K562 (cell line): ENCODE results near the gene MAP2K4. TPM values are rescaled to one million over a fixed set of nuclear protein-coding genes. Genes with fewer than 3 reads are reported as not detected.

Experiments
- ATAC-seq: fragments of 200-7000 bp; cut with Tn5 transposase; 3 replicates; pipeline ENCODE4 v1.9.1; 2020; ENCODE audit warnings: moderate library complexity
- BruUV-seq: library from RNA; stranded (reverse); fragments of 400-500 nt; replicated peaks from 2 replicates; lab custom pipeline; 2021; lab: Mats Ljungman, UMichigan
- CTCF ChIA-PET: fragments of 300-600 bp; formaldehyde crosslinking; extraction: SDS; loops from one replicate; lab custom pipeline; 2021; ENCODE audit warnings: low intra/inter-chr PET ratio; lab: Yijun Ruan, JAX
- POLR2A ChIA-PET: fragments of 300-600, 350-650 bp; sonication (Branson Sonifier 250); formaldehyde crosslinking; extraction: SDS; loops from one replicate; lab custom pipeline; 2021; ENCODE audit warnings: antibody characterized with exemption, inconsistent platforms; lab: Yijun Ruan, JAX
- DNase-seq, 4 experiments: peaks; one replicate each; pipeline versions ENCODE4 v3.0.0 to v3.0.0-alpha.2; 2011 to 2018; ENCODE audit warnings: low spot score in 3 of 4, mixed read lengths in 3 of 4; ENCODE audit errors: extremely low read depth in 1 of 4
- FAIRE-seq: peaks from 2 replicates; lab custom pipeline; 2011; peaks lifted over from hg19 to GRCh38; lab: Jason Lieb, UNC
- H2AFZ ChIP-seq: 2 replicates; pipeline ENCODE4 v1.6.0; 2011; ENCODE audit warnings: low read depth, low read length, control low read depth, inconsistent platforms
- H3K27ac ChIP-seq: fragments of 200-600 bp; 3 replicates; pipeline ENCODE4 v1.8.0; 2011; ENCODE audit warnings: low read depth, mild to moderate bottlenecking, control low read depth, inconsistent platforms, low read length, moderate library complexity, mixed read lengths; ENCODE audit errors: extremely low read depth
- H3K27me3 ChIP-seq, 2 experiments: fragments of 300-600 bp in 1 of 2; 2 replicates in 1 of 2; 3 replicates in 1 of 2; pipeline versions ENCODE4 v1.6.0 to v1.8.0; 2011; ENCODE audit warnings: inconsistent platforms in 2 of 2, low read length in 2 of 2, mild to moderate bottlenecking in 1 of 2, mixed read lengths in 1 of 2, moderate library complexity in 1 of 2; ENCODE audit not compliant: control insufficient read depth in 2 of 2, insufficient read depth in 2 of 2
- H3K36me3 ChIP-seq: fragments of 300-600 bp; 3 replicates; pipeline ENCODE4 v1.8.0; 2011; ENCODE audit warnings: mild to moderate bottlenecking, low read length, inconsistent platforms; ENCODE audit not compliant: control insufficient read depth, insufficient read depth
- H3K4me1 ChIP-seq, 2 experiments: fragments of 200-600 bp in 1 of 2; replicated peaks in 1 of 2; 2 replicates in 1 of 2; 3 replicates in 1 of 2; pipeline versions ENCODE4 v1.5.1 to v1.8.0; 2011; ENCODE audit warnings: inconsistent platforms in 2 of 2, low read length in 2 of 2, mild to moderate bottlenecking in 1 of 2, mixed read lengths in 1 of 2, moderate library complexity in 1 of 2; ENCODE audit not compliant: control insufficient read depth in 2 of 2, insufficient read depth in 2 of 2
- H3K4me2 ChIP-seq: 2 replicates; pipeline ENCODE4 v1.6.1; 2011; ENCODE audit warnings: low read length, control low read depth, inconsistent platforms, mixed read lengths; ENCODE audit not compliant: insufficient read depth
- H3K4me3 ChIP-seq: fragments of 200-600 bp; sonication (generic), shearing (Covaris generic); 2 replicates; pipeline ENCODE4 v1.5.1; 2016; ENCODE audit warnings: control low read depth, inconsistent platforms
- H3K79me2 ChIP-seq: fragments of 200-600 bp; 3 replicates; pipeline ENCODE4 v1.8.0; 2011; ENCODE audit warnings: low read length, inconsistent platforms; ENCODE audit not compliant: control insufficient read depth, insufficient read depth
- H3K9ac ChIP-seq, 2 experiments: 2 replicates each; pipeline versions ENCODE4 v1.6.0 to v1.6.1; 2011; ENCODE audit warnings: low read depth in 2 of 2, low read length in 2 of 2, control low read depth in 1 of 2, inconsistent platforms in 1 of 2, mild to moderate bottlenecking in 1 of 2, mixed read lengths in 1 of 2; ENCODE audit not compliant: insufficient read depth in 1 of 2
- H3K9me1 ChIP-seq: one replicate; pipeline ENCODE4 v1.6.0; 2011; ENCODE audit warnings: inconsistent platforms, mild to moderate bottlenecking, low read length, moderate library complexity; ENCODE audit not compliant: control insufficient read depth, insufficient read depth
- H3K9me3 ChIP-seq: replicated peaks from 2 replicates; pipeline ENCODE4 v1.5.1; 2011; ENCODE audit warnings: low read depth, low read length, inconsistent platforms; ENCODE audit not compliant: control insufficient read depth, insufficient read depth
- H4K20me1 ChIP-seq: replicated peaks from 2 replicates; pipeline ENCODE4 v1.6.1; 2011; ENCODE audit warnings: low read length, inconsistent platforms, mixed read lengths; ENCODE audit not compliant: control insufficient read depth, insufficient read depth
- ADNP ChIP-seq: fragments of 200-800 bp; sonication (Bioruptor generic); IDR thresholded peaks from 2 replicates; pipeline ENCODE4 v1.6.1; 2016; ENCODE audit warnings: missing genetic modification characterization, missing compliant biosample characterization
- LCOR ChIP-seq: sonication (generic); formaldehyde crosslinking; IDR thresholded peaks from 2 replicates; pipeline ENCODE4 v1.8.0; 2022; ENCODE audit warnings: mild to moderate bottlenecking, missing genetic modification reagents
- MEF2A ChIP-seq: IDR thresholded peaks from 2 replicates; pipeline ENCODE4 v1.6.1; 2011; ENCODE audit warnings: low read depth, mild to moderate bottlenecking, low read length, moderate library complexity; ENCODE audit not compliant: control insufficient read depth
- PML ChIP-seq: IDR thresholded peaks from 2 replicates; pipeline ENCODE4 v1.6.1; 2012; ENCODE audit warnings: low read length, inconsistent platforms
- PURB ChIP-seq: sonication (generic); formaldehyde crosslinking; IDR thresholded peaks from 2 replicates; pipeline ENCODE4 v1.9.0; 2021; ENCODE audit warnings: low read depth, mild to moderate bottlenecking, missing genetic modification reagents
- SMARCA5 ChIP-seq: fragments of 450-650 bp; IDR thresholded peaks from 2 replicates; pipeline ENCODE4 v1.6.1; 2016
- TAF9B ChIP-seq: fragments of 450-650 bp; IDR thresholded peaks from 2 replicates; pipeline ENCODE4 v1.6.1; 2018; ENCODE audit warnings: mild to moderate bottlenecking; ENCODE audit not compliant: partially characterized antibody
- WGBS: fragments of 100-300 bp; shearing (Covaris generic); methylation state at CpG from one replicate; pipeline ENCODE4 v1.1.6; 2016; ENCODE audit warnings: low coverage, mixed read lengths; ENCODE audit not compliant: insufficient coverage; ENCODE audit errors: missing lambda C conversion rate; 5-methylcytosine and 5-hydroxymethylcytosine counted together
- in situ Hi-C: fragments of 300-500 bp; cut with MboI; formaldehyde crosslinking; loops from 4 replicates; pipeline ENCODE4 v1.15.0; 2018; ENCODE audit warnings: inconsistent platforms, mixed read lengths
- intact Hi-C: fragments of 100-400 bp; cut with micrococcal nuclease; formaldehyde crosslinking; loops from 2 replicates; pipeline ENCODE4 v1.14.2; 2022
- polyA plus RNA-seq, 8 experiments: library from polyadenylated mRNA; depleted of rRNA in 4 of 8; stranded (reverse) in 5 of 8; unstranded in 3 of 8; fragments of >200 nt; fragmentation: Nextera tagmentation in 2 of 8; fragmentation: Illumina TruSeq in 1 of 8; extraction: Ambion mirVana in 2 of 8; extraction: Trizol in 1 of 8; gene quantifications; 2 replicates each; pipeline versions ENCODE4 v1.2.1 to v1.2.3, GENCODE V29; 2011 to 2014; ENCODE audit warnings: inconsistent platforms in 1 of 8, missing spikeins in 1 of 8
- total RNA-seq, 7 experiments: library from RNA; depleted of rRNA in 6 of 7; stranded (reverse); fragments of >200 nt in 6 of 7; fragmentation: Illumina TruSeq in 2 of 7; extraction: Trizol in 2 of 7; gene quantifications; 2 replicates each; pipeline versions ENCODE4 v1.2.1 to v1.2.3, GENCODE V29; 2011 to 2021; ENCODE audit warnings: low replicate concordance in 1 of 7
- TF ChIP-seq, protein P1 (sequence below): sonication (generic); formaldehyde crosslinking; IDR thresholded peaks from 2 replicates; pipeline ENCODE4 v1.8.1; 2022; ENCODE audit warnings: missing genetic modification reagents
- TF ChIP-seq, protein P2 (sequence below): sonication (generic); formaldehyde crosslinking; IDR thresholded peaks from 2 replicates; pipeline ENCODE4 v1.8.0; 2022; ENCODE audit warnings: mild to moderate bottlenecking, missing genetic modification reagents
- TF ChIP-seq, protein P3 (sequence below): IDR thresholded peaks from 2 replicates; pipeline ENCODE4 v1.6.1; 2012; ENCODE audit warnings: low read depth, low read length, improper control_type of control experiment, borderline replicate concordance
- TF ChIP-seq, protein P4 (sequence below): fragments of 450-650 bp; IDR thresholded peaks from one replicate; pipeline ENCODE4 v1.6.1; 2018; ENCODE audit warnings: mild to moderate bottlenecking, moderate library complexity; ENCODE audit not compliant: partially characterized antibody
- TF ChIP-seq, protein P5 (sequence below): sonication (generic); formaldehyde crosslinking; IDR thresholded peaks from 2 replicates; pipeline ENCODE4 v1.8.0; 2022; ENCODE audit warnings: missing genetic modification reagents, mild to moderate bottlenecking, borderline replicate concordance

The MAP2K4 gene
- total and polyA plus RNA-seq, 9 of the 15 experiments (the other 6 are each of a cell fraction or from before 2014, with no cell fraction given), result 3.0 to 15.9 (median 10.8) TPM

DNA sequence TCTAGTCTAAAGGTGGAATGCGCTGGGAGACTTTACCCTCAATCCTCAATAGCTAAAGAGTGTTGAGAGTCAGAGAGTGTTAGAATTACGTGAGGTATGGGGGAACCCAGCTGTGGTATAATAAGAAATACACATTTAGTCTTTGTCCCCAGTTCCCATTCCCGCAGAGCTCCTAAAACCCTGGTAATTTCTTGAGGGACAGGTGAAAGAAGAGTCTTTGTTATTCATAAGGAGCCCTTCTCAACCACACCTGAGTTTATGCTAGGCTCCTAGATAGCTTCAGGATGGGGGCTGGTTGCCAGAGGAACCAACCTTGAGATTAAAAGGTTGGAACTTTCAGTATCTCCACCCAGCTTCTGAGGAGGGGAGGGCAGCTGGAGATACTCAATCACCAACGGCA is 29.2 kb upstream of the MAP2K4 start:
- Histone ChIP-seq H3K27me3 (no peaks in the 10 kb centered on the region), H3K79me2 (no peaks in the 10 kb centered on the region), H3K4me2 (no peak overlapping the region), H3K4me1 (no peaks in the 10 kb centered on the region; a peak in 1 of 5 replicates), H2AFZ (no peak overlapping the region), H4K20me1 (no peaks in the 10 kb centered on the region), H3K4me3 (no peak overlapping the region), H3K27ac (no peak overlapping the region), H3K9ac (no peak overlapping the region), H3K9me3 (no peaks in the 10 kb centered on the region), H3K9me1 (no peaks in the 10 kb centered on the region), H3K36me3 (no peaks in the 10 kb centered on the region; the same call in 2 of the 3 replicates)
- CTCF ChIA-PET, result no interaction called here
- in situ Hi-C loops, result loop anchor here (25.0 kb wide), 1 partner anchor 1104 kb away; no protein-coding TSS in a partner anchor
- no peak for DNase-seq
- TF ChIP-seq, protein P1, sequence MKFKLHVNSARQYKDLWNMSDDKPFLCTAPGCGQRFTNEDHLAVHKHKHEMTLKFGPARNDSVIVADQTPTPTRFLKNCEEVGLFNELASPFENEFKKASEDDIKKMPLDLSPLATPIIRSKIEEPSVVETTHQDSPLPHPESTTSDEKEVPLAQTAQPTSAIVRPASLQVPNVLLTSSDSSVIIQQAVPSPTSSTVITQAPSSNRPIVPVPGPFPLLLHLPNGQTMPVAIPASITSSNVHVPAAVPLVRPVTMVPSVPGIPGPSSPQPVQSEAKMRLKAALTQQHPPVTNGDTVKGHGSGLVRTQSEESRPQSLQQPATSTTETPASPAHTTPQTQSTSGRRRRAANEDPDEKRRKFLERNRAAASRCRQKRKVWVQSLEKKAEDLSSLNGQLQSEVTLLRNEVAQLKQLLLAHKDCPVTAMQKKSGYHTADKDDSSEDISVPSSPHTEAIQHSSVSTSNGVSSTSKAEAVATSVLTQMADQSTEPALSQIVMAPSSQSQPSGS (CRISPR knock-in tag), result no peak
- TF ChIP-seq TAF9B (no peak), MEF2A (no peak), ADNP (tag) (no peak), PML (no peak), PURB (CRISPR knock-in tag) (no peak), LCOR (CRISPR knock-in tag) (no peak), SMARCA5 (no peak)
- TF ChIP-seq, protein P2, sequence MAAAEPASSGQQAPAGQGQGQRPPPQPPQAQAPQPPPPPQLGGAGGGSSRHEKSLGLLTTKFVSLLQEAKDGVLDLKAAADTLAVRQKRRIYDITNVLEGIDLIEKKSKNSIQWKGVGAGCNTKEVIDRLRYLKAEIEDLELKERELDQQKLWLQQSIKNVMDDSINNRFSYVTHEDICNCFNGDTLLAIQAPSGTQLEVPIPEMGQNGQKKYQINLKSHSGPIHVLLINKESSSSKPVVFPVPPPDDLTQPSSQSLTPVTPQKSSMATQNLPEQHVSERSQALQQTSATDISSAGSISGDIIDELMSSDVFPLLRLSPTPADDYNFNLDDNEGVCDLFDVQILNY (CRISPR knock-in tag), result no peak
- TF ChIP-seq, protein P3, sequence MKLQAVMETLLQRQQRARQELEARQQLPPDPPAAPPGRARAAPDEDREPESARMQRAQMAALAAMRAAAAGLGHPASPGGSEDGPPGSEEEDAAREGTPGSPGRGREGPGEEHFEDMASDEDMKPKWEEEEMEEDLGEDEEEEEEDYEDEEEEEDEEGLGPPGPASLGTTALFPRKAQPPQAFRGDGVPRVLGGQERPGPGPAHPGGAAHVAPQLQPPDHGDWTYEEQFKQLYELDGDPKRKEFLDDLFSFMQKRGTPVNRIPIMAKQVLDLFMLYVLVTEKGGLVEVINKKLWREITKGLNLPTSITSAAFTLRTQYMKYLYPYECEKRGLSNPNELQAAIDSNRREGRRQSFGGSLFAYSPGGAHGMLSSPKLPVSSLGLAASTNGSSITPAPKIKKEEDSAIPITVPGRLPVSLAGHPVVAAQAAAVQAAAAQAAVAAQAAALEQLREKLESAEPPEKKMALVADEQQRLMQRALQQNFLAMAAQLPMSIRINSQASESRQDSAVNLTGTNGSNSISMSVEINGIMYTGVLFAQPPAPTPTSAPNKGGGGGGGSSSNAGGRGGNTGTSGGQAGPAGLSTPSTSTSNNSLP, result no peak
- TF ChIP-seq, protein P4, sequence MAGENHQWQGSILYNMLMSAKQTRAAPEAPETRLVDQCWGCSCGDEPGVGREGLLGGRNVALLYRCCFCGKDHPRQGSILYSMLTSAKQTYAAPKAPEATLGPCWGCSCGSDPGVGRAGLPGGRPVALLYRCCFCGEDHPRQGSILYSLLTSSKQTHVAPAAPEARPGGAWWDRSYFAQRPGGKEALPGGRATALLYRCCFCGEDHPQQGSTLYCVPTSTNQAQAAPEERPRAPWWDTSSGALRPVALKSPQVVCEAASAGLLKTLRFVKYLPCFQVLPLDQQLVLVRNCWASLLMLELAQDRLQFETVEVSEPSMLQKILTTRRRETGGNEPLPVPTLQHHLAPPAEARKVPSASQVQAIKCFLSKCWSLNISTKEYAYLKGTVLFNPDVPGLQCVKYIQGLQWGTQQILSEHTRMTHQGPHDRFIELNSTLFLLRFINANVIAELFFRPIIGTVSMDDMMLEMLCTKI, result no peak
- TF ChIP-seq, protein P5, sequence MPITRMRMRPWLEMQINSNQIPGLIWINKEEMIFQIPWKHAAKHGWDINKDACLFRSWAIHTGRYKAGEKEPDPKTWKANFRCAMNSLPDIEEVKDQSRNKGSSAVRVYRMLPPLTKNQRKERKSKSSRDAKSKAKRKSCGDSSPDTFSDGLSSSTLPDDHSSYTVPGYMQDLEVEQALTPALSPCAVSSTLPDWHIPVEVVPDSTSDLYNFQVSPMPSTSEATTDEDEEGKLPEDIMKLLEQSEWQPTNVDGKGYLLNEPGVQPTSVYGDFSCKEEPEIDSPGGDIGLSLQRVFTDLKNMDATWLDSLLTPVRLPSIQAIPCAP (CRISPR knock-in tag), result no peak
- no TSS peak for BruUV-seq
- intact Hi-C loops, result no loop called here
- FAIRE-seq, result no peak
- 61% methylated on average over 4 of the region's 4 CpGs for WGBS
- POLR2A ChIA-PET, result interaction anchor here (0.6 to 1.2 kb wide), 3 partner anchors 12 to 1738 kb away, joined by 3 to 4 read pairs (median 3); no protein-coding TSS in a partner anchor
- no peak for ATAC-seq
